Kidney epithelial cell (primary cell): ENCODE results near the gene RALGAPB. TPM values are rescaled to one million over a fixed set of nuclear protein-coding genes. Genes with fewer than 3 reads are reported as not detected.
"Not testable (repeated sequence)": the region's sequence is repeated elsewhere in the genome, so short reads cannot be mapped to it uniquely, and the experiment has no call there.

Experiments
- DNase-seq: peaks from one replicate; pipeline ENCODE4 v3.0.0-alpha.2; 2010; ENCODE audit warnings: low read depth
- H3K27me3 ChIP-seq: 2 replicates; pipeline ENCODE4 v1.6.0; 2011; ENCODE audit warnings: low read length; ENCODE audit not compliant: control insufficient read depth, insufficient read depth
- H3K36me3 ChIP-seq: 2 replicates; pipeline ENCODE4 v1.5.1; 2011; ENCODE audit warnings: low read length; ENCODE audit not compliant: control insufficient read depth, insufficient read depth
- H3K4me3 ChIP-seq: 2 replicates; pipeline ENCODE4 v1.5.1; 2011; ENCODE audit warnings: low read depth, mild to moderate bottlenecking, control low read depth, low read length
- CTCF ChIP-seq: IDR thresholded peaks from 2 replicates; pipeline ENCODE4 v1.5.1; 2011; ENCODE audit warnings: mild to moderate bottlenecking, moderate library complexity, low read length, control low read depth, inconsistent platforms; ENCODE audit not compliant: insufficient read depth, poor library complexity, severe bottlenecking
- total RNA-seq: library from RNA; depleted of rRNA; stranded (reverse); fragments of >200 nt; gene quantifications from 2 replicates; pipeline ENCODE4 v1.2.3, GENCODE V29; 2015

RALGAPB gene
- total RNA-seq, 1 donor from 2014 or later = 35.1 TPM

- no peak for DNase-seq
- Histone ChIP-seq H3K36me3 (no peaks in the 10 kb centered on the region), H3K4me3 (no peak overlapping the region), H3K27me3 (no peaks in the 10 kb centered on the region)
- no peak for TF ChIP-seq CTCF
Measured at GRCh38 chr20:38458314-38458713, 14.3 kb upstream of the RALGAPB start.

DNA sequence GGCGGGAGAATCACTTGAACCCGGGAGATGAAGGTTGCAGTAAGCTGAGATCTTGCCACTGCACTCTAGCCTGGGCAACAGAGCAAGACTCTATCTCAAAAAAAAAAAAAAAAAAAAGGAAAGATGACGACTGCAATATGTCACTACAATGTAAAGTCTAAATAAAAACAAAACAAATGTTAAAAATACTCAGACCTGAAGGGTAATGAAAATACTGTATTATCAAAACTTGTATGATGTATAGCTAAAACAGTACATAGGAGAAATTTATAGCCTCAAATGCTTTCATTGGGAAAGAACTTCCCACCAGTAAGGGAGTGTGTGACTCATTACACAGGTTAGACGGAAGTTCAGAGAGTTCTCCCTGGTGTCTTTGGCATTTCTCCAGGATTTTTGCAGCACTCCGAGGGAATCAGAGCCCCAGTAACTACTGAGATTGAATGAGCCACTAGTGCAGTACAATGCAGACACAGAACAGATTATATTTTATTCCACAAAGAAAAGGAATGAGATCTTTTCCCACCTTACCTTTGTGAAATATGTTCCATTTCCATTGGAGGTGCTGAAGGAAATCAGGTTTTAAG lies 12.5 kb upstream of the RALGAPB start:
- TF ChIP-seq CTCF = no peak
- peak; percentile 87 for DNase-seq
- Histone ChIP-seq H3K36me3 (no peaks in the 10 kb centered on the region), H3K4me3 (no peak overlapping the region), H3K27me3 (no peaks in the 10 kb centered on the region)

GRCh38 chr20:38460631-38461030 lies 12.0 kb upstream of the RALGAPB start:
- DNase-seq, H3K27me3 ChIP-seq, H3K4me3 ChIP-seq, H3K36me3 ChIP-seq: not testable (repeated sequence)

GRCh38 chr20:38461167-38461566 lies 11.5 kb upstream of the RALGAPB start:
- not testable (repeated sequence) for H3K4me3 ChIP-seq, H3K27me3 ChIP-seq, DNase-seq, H3K36me3 ChIP-seq

- not testable (repeated sequence) for H3K27me3 ChIP-seq, DNase-seq, H3K4me3 ChIP-seq, H3K36me3 ChIP-seq
Measured at GRCh38 chr20:38461569-38461968, 11.1 kb upstream of the RALGAPB start.

DNA sequence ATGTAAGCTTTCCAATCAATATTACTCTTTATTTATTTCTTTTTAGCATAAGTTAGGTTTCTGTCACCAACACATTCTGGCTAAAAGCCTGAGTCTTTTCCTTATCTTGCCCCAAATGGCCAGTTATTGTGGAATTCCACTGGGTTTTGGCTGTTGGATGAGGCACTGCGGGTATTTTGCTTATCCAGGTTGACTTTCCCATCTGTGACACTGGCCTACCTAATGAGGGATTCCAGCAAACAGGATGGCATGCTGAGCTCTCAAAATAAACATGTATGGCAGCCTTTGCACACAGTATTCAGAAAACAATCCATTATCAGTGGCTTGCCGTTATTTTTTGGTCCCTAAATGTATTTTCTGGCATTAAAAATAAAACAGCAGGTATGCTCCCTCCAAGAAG lies 6.5 kb upstream of the RALGAPB start:
- DNase-seq = no peak
- Histone ChIP-seq H3K36me3 (no peaks in the 10 kb centered on the region), H3K4me3 (no peak overlapping the region), H3K27me3 (no peaks in the 10 kb centered on the region)
- no peak for TF ChIP-seq CTCF

- no peak for TF ChIP-seq CTCF
- H3K27me3 ChIP-seq = no peaks in the 10 kb centered on the region
- no peak for DNase-seq
- H3K36me3 ChIP-seq = no peaks in the 10 kb centered on the region
- H3K4me3 ChIP-seq = no peak overlapping the region
Measured at GRCh38 chr20:38466983-38467382, 5.7 kb upstream of the RALGAPB start.
